Epithelial cell of prostate (primary cell): ENCODE measurements around the gene HDAC7.

Source experiments
- DNase-seq: peaks from one replicate; pipeline ENCODE4 v3.0.0-alpha.2; 2011; ENCODE audit warnings: low read depth, low spot score
- H3K27ac ChIP-seq: fragments of 450-650 bp; 2 replicates; pipeline ENCODE4 v1.5.1; 2017; ENCODE audit warnings: mild to moderate bottlenecking

HDAC7 gene

DNA sequence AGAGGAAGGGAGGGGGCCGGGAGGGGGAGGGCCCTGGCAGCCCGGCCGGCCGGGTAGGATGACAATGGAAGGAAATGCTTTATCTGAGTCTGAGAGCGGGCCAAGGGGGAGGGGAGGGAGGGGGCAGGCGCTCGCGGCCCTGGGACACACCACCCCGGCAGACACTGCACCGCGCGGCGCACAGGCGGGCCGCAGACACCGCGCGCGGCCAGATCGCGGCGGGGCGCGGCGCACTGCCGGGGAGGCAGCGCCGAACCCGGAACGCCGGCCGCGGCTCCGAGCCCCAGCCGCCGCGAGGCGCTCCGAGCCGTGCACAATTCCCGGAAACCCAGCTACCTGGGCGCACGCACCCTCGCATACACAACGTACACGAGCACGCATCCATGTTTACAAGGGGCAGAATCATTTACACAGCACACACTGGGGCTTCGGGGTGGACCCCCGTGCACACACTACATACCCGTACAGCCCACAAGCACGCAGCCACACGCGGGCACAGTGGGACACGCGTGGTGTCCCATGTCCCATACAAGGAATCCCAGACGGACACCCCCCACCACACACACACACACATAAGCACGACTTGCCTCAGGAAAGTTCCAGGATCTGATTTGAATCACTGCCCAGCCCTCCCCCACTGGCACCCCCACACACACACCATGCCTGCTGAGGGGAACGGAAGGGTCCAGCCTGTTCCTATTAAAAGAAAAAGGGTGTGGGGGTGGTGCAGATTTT is at the start of gene HDAC7:
TSS of gene HDAC7 (minus strand) at position 8 of the 735 bp plus-strand sequence. CDS start 118 bp downstream, outside the sequence.
- DNase-seq = no peak
- peak within 1 kb of the TSS; percentile 91 for H3K27ac ChIP-seq

GRCh38 chr12:47868552-47869031 is 48.9 kb upstream of the HDAC7 start:
- DNase-seq = no peak
- no peak overlapping the region for H3K27ac ChIP-seq

- DNase-seq = no peak
Observed at GRCh38 chr12:47868041-47868440, 48.3 kb upstream of the HDAC7 start.

DNA sequence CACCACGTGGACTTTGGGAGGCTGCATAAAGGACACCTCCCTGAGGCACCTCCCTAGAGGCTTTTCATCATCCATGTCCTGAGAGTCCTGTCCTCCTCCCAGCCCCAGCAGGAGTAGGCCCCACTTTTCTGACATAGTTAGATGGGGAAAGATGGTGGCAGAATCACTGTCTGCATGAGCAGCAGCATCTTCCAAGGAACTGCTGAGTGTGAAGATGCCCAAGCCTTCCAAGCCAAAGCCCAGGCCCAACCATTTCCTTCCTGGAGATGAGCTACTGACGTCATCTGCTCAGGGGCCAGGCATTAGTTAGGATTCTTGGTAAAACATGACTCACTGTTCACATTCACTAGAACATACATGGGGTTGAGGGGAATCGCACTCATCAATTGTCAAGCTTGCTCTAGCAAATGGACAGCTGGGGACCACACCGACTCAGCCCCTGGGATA is 47.8 kb upstream of the HDAC7 start:
- DNase-seq = no peak
- no peak overlapping the region for H3K27ac ChIP-seq

More at GRCh38 chr12:47868041-47868440, 48.3 kb upstream of the HDAC7 start:
- H3K27ac ChIP-seq = no peak overlapping the region

DNA sequence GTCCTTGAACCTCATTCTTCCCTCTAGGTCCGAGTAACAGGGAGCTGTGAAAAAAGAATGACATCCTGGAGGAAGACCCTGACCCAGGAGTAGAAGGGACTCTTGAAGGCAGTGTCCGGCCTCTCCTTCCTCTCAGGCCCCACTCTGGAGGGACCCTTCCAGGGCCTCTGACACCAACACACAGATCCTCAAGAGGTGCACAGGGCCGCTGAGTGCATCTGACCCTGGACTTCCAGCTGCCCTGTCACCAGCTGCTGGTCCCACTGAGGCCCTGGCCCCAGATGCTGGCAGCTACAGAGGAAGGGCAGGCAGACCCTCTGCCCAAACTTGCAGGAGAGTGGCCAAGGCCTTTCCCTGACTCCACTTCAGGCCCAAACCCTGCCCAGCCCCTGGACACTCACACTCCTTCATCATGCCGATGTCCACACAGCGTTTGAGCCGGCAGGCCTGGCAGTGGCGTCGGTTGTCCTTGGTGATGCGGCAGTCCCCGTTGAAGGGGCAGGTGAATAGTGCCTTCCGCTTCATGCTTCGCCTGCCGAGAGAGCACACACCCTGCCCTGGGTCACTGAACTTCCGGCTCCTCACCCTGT is 45.0 kb upstream of the HDAC7 start:
- H3K27ac ChIP-seq = peak overlapping the region; percentile 66
- DNase-seq = no peak

DNA sequence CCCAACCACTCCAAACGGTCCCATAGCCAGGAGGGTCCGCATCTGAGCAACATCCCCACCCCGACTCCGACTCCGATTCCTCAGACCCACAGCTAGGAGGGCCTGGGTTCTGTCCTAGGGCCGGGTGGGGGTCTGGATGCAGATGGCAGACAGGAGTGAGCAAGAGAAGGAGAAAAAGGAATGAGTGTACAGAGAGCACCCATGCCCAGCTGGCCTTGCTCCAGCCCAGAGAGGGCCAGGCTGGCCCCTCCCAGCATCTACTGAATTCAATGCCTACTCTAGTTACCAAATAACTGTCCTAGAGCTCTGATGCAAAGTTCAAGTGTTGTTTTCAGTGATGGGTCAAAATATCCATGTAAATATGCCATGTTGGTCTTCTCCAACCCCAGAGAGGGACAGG is 44.3 kb upstream of the HDAC7 start:
- peak overlapping the region; percentile 66 for H3K27ac ChIP-seq
- DNase-seq = no peak

- peak overlapping the region; percentile 66 for H3K27ac ChIP-seq
- DNase-seq = peak; percentile 65
Observed at GRCh38 chr12:47863467-47863866, 43.8 kb upstream of the HDAC7 start.

DNA sequence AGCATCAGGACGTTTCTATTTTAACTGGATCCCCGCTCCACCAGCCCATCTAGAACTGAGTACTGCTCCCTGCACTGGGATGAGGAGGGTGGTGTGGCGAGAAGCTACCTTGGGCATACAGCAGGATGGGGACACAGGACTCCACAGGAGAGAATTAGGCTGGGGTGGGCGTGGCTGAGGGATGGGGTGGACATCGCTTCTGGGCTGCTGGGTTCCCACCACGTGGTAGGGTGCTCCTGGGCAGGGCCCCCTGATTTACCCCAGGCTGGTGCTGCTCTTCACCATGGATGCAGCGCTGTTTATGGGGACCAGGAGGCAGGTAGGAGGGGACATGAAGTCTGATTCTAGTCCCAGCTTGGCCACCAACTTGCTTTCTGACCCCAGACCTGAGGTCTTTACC is 43.2 kb upstream of the HDAC7 start:
- peak overlapping the region; percentile 66 for H3K27ac ChIP-seq
- no peak for DNase-seq

DNA sequence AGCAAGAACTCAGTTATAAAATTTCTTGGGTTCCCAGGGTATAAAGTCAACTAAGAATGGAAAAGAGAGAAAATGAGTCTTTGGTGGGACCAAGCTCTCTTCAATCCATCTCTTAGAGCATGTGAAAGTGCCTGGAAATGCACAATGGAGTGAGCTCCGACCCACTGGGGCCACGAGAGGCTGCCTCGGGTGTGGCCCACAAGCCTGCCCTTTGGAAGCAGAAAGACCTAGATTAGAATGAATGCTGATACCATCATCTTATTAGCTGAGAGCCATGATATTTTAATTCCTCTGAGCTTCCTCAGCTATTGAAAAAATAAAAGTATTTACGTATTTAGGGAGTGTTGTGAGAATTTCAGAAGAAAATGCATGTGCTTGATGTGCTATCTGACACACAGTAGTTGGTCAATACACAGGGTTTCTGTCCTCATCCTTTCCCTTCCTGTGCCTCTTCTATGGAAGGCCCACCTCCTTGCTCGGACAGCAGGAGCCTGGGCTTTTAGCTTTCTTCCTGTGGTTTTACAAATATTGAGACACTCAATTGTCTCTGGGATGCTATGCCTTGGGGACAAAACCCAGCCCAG is 42.6 kb upstream of the HDAC7 start:
- no peak overlapping the region for H3K27ac ChIP-seq
- DNase-seq = no peak

GRCh38 chr12:47860873-47861272 is 41.2 kb upstream of the HDAC7 start:
- no peak for DNase-seq

DNA sequence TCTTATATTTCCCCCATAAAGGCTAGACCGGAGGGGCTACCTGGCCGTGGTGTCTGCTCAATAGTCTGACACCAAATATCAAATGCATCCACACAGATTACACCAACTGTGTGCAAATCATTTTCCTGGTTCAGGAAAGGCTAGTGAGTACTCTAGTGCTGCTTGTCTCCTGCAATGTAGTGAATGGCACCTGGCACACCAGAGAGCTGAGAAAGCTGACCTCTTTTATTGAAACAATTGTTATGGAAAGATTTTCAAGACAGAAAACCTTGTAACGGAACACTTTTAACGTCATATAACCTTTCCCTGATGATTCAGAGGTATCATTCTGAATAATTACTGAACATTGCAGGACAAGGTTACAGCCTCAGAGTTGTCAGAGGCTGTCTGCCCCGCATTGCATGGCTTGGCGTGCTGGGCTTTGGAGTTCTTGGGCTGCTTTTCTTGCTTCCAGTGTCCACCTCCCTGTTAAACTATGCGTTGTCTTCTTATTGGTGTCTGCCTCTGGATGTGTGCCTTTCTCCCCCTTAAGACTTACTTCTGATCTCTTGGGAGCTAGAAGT is 40.7 kb upstream of the HDAC7 start:
- no peak for DNase-seq
- H3K27ac ChIP-seq = no peak overlapping the region

More at GRCh38 chr12:47860873-47861272, 41.2 kb upstream of the HDAC7 start:
- no peak overlapping the region for H3K27ac ChIP-seq

GRCh38 chr12:47858511-47859266 is 39.0 kb upstream of the HDAC7 start:
- peak overlapping the region; percentile 45 for H3K27ac ChIP-seq
- peak; percentile 39 for DNase-seq

DNA sequence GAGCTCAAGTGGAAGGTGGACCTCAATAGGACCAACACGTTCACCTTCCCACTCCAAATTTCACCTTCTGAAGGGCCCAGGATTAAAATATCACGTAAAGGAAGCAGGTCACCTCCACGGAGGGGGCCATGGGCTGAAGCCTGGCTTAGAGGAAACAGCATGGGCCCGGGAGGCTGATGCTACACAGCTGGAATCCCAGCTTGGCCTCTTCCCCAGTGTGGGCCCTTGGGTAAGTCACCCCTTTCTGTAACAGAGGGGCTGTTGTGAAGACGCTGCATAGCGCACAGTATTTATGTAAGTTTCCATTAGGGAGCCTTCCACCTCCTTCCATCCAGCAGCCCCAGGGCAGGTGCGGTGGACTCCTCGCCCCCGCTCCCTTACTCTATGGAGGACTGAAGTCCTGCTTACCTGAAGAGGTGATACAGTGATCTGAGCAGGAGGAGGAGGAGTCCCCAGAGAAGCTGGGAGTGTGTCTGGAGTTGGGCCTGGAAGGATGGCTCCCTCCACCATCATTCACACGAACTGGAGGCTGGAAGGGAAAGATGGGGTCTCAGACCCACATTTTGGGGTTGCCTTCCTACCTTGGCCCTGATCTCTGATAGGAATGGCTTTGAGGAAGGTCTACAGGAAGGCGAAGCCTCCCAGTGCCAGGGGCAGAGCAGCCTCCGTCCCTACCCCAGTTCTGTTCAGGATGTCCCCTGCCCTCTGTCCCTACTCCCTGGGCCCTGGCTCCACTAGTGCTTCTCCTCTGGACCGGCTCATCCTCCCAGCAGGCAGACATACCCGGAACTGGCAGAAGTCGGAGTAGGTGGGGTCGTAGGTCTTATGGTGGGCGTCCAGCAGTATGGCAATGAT is 37.2 kb upstream of the HDAC7 start:
- no peak for DNase-seq
- H3K27ac ChIP-seq = no peak overlapping the region

DNA sequence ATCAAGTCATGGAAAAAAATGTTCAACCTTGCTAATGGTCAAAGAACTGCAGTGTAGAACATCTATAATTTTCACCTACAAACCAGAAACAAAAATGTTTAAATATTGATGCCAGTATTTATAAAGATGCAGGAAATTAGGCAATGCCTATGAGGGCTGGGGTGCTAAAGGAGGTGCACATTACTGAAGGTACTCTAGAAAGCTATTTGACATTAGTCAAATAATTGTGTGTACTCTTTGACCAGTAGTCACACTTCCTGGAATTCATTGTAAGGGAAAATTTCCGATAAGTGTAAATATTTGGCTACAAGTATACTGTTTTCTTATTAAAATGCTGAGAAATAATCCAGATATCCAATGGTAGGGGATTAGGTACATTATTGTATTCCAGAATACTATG is 36.4 kb upstream of the HDAC7 start:
- DNase-seq = no peak
- no peak overlapping the region for H3K27ac ChIP-seq

DNA sequence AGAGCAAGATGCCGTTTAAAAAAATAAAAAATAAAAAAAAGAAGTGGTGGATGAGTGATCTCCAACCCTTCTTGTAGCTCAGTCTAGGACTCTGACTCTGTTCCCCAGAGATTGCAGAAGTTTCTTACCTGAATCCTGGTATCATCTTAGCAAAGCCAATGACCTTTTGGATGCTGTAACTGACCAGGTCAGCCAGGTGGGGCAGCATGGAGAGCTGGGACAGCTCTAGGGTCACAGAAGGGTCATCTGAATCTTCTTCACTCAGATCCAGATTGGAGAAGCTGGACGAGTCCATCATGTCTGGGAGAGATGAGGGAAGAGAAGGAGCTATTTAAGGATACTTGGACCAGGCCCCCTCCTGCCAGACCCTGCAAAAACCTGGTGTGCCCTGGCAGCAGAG is 35.8 kb upstream of the HDAC7 start:
- DNase-seq = no peak
- H3K27ac ChIP-seq = no peak overlapping the region

- H3K27ac ChIP-seq = no peak overlapping the region
- DNase-seq = no peak
Observed at GRCh38 chr12:47854531-47854930, 34.8 kb upstream of the HDAC7 start.

DNA sequence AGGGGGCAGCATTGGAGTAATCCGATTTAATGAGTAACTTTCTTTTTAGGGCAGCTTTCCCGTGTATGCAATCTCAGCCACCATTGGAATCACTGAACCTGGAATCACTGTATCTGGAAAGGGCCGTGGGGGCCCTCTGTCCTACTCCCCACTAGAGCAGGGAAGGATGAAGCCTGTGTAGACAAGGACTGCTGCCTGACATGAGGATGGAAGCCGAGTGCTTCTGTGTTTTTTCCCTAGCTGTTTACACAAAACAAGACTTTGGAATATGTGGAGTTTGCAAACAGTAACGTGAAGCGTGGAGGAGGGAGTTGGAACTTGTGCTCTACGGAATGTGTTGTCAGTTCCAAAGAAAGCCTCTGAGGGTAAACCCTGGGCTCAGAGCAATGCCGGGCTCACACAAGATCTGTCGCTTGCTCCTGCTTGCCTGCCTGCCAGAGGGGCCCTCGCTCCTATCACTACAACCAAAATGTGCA is 32.4 kb upstream of the HDAC7 start:
- H3K27ac ChIP-seq = no peak overlapping the region

GRCh38 chr12:47851303-47851952 is 31.7 kb upstream of the HDAC7 start:
- DNase-seq = no peak

More for the DNA sequence above, 32.4 kb upstream of the HDAC7 start:
- DNase-seq = no peak

More at GRCh38 chr12:47851303-47851952, 31.7 kb upstream of the HDAC7 start:
- H3K27ac ChIP-seq = no peak overlapping the region
